ENCODE measurements around the gene SLC35B2. TPM values are rescaled to one million over a fixed set of nuclear protein-coding genes. Genes with fewer than 3 reads are reported as not detected.
A peak's percentile ranks its signal among the peaks of the same experiment; 100 is the strongest.

Gene SLC35B2
- total and polyA plus RNA-seq, 9 of the 15 experiments (the other 6 are each of a cell fraction or from before 2014, with no cell fraction given) = 14.5 to 59.1 (median 47.1) TPM

- TF ChIP-seq, protein P1, sequence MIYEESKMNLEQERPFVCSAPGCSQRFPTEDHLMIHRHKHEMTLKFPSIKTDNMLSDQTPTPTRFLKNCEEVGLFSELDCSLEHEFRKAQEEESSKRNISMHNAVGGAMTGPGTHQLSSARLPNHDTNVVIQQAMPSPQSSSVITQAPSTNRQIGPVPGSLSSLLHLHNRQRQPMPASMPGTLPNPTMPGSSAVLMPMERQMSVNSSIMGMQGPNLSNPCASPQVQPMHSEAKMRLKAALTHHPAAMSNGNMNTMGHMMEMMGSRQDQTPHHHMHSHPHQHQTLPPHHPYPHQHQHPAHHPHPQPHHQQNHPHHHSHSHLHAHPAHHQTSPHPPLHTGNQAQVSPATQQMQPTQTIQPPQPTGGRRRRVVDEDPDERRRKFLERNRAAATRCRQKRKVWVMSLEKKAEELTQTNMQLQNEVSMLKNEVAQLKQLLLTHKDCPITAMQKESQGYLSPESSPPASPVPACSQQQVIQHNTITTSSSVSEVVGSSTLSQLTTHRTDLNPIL (CRISPR knock-in tag; IDR thresholded peaks at IDR 0.05) = no peak
- TF ChIP-seq POU5F1 (IDR thresholded peaks at IDR 0.05; ENCODE audit: borderline replicate concordance, low read depth, low read length, partially characterized antibody) (no peak), FOXJ3 (CRISPR knock-in tag; IDR thresholded peaks at IDR 0.05) (no peak), GTF2F1 (IDR thresholded peaks at IDR 0.05; ENCODE audit: low read depth, low read length) (no peak), KLF10 (CRISPR knock-in tag; IDR thresholded peaks at IDR 0.05) (no peak), BCL6 (CRISPR knock-in tag; IDR thresholded peaks at IDR 0.05) (no peak), ARNT (IDR thresholded peaks at IDR 0.05) (peak; percentile 49 to 64; a peak in 2 of 4 replicates), POLR3G (IDR thresholded peaks at IDR 0.05; ENCODE audit: extremely low read depth, insufficient read length, insufficient replicate concordance) (no peak), DMBX1 (CRISPR knock-in tag; IDR thresholded peaks at IDR 0.05; ENCODE audit: borderline replicate concordance) (no peak), TSC22D4 (tag; IDR thresholded peaks at IDR 0.05) (no peak), FIP1L1 (IDR thresholded peaks at IDR 0.05; ENCODE audit: low read depth, low read length, poor library complexity, severe bottlenecking) (no peak), ZNF518B (CRISPR knock-in tag; IDR thresholded peaks at IDR 0.05) (no peak), JUND (IDR thresholded peaks at IDR 0.05; ENCODE audit: borderline replicate concordance, low read depth, low read length) (peak; percentile 59; the same call in 1 of the 2 replicates), JUND (tag; IDR thresholded peaks at IDR 0.05; ENCODE audit: borderline replicate concordance, low read depth, low read length) (no peak; the same call in 2 of the 3 replicates)
- TF ChIP-seq, protein P2, sequence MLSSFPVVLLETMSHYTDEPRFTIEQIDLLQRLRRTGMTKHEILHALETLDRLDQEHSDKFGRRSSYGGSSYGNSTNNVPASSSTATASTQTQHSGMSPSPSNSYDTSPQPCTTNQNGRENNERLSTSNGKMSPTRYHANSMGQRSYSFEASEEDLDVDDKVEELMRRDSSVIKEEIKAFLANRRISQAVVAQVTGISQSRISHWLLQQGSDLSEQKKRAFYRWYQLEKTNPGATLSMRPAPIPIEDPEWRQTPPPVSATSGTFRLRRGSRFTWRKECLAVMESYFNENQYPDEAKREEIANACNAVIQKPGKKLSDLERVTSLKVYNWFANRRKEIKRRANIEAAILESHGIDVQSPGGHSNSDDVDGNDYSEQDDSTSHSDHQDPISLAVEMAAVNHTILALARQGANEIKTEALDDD (IDR thresholded peaks at IDR 0.05) = no peak
- TF ChIP-seq, protein P3, sequence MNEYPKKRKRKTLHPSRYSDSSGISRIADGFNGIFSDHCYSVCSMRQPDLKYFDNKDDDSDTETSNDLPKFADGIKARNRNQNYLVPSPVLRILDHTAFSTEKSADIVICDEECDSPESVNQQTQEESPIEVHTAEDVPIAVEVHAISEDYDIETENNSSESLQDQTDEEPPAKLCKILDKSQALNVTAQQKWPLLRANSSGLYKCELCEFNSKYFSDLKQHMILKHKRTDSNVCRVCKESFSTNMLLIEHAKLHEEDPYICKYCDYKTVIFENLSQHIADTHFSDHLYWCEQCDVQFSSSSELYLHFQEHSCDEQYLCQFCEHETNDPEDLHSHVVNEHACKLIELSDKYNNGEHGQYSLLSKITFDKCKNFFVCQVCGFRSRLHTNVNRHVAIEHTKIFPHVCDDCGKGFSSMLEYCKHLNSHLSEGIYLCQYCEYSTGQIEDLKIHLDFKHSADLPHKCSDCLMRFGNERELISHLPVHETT (CRISPR knock-in tag; conservative IDR thresholded peaks at IDR 0.05 in 1 of 2, IDR thresholded peaks at IDR 0.05 in 1 of 2) = 0 out of 4 replicates have a peak, but pooled peaks of 1 of the 2 experiments have one; percentile 14
- TF ChIP-seq, protein P4, sequence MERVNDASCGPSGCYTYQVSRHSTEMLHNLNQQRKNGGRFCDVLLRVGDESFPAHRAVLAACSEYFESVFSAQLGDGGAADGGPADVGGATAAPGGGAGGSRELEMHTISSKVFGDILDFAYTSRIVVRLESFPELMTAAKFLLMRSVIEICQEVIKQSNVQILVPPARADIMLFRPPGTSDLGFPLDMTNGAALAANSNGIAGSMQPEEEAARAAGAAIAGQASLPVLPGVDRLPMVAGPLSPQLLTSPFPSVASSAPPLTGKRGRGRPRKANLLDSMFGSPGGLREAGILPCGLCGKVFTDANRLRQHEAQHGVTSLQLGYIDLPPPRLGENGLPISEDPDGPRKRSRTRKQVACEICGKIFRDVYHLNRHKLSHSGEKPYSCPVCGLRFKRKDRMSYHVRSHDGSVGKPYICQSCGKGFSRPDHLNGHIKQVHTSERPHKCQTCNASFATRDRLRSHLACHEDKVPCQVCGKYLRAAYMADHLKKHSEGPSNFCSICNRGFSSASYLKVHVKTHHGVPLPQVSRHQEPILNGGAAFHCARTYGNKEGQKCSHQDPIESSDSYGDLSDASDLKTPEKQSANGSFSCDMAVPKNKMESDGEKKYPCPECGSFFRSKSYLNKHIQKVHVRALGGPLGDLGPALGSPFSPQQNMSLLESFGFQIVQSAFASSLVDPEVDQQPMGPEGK (CRISPR knock-in tag; IDR thresholded peaks at IDR 0.05; ENCODE audit: borderline replicate concordance) = no peak
Measured at GRCh38 chr6:44265722-44266233, 8.4 kb upstream of the SLC35B2 start (continued).

Data from K562 (cell line).